ENCODE measurements around the gene ITIH5. TPM values are rescaled to one million over a fixed set of nuclear protein-coding genes. Genes with fewer than 3 reads are reported as not detected.
"Not testable (repeated sequence)": the region's sequence is repeated elsewhere in the genome, so short reads cannot be mapped to it uniquely, and the experiment has no call there.

Gene ITIH5
- total RNA-seq, 1 donor from 2014 or later, result not detected

DNA sequence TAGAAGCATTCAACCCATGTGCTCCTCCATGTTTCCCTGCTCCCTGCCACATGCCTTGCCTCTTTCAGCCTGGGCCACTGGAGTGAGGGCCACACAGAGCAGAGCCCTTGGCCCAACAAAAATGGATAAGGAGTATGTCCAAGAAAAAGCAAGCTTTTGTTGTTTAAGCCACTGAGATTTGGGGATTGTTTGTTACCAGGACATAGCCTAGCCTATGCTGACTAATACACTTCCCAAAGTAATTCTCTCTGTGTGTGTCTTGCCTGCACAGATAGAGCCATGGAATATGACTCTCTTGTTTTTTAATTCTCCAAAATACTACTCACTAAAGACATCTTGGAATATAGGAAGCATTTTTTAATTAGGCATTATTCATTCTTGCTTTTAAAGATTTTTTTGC is 22.8 kb upstream of the ITIH5 start:
- intact Hi-C loops (cut with micrococcal nuclease), result loop anchor here (10.0 kb wide), 1 partner anchor 1005 kb away; no protein-coding TSS in a partner anchor

DNA sequence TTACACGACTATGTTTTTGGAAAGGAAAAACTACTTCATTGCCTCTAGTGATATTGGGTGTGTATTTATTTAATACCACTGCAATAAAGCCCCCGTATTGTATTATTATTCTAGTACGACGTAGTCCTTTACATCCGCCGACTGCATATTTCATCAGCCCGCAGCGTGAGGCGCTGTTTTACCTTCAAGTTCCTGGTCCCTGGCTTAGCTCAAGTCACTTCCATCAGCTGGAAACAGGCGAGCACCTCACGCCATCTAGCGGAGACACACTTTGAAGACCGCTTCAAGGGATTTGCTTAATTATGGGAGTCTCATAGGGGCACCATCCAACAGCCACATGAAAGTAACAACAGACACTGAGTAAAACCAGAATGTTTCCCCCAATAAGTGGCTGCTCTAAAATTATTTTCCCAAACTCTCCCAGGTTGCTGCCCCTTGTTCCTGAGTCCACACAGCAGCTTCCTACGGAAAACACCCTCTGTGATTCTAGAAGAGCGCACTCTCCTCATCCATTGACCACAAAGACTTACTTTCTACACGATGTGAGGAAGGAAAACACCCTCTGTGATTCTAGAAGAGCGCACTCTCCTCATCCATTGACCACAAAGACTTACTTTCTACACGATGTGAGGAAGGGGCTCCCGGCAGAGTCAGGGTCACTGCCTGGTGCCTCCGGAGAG is 20.6 kb upstream of the ITIH5 start:
- intact Hi-C loops (cut with micrococcal nuclease), result loop anchor here (1.0 to 10.0 kb wide), 10 partner anchors 162 to 1615 kb away; partner anchors contain the start of gene SFMBT2

- intact Hi-C loops (cut with micrococcal nuclease), result loop anchor here (1.0 to 10.0 kb wide), 10 partner anchors 161 to 1616 kb away; partner anchors contain the start of gene SFMBT2
These were observed 19.8 kb upstream of the ITIH5 start for GRCh38 chr10:7686351-7687171.

GRCh38 chr10:7680078-7680477 is 13.3 kb upstream of the ITIH5 start:
- intact Hi-C loops (cut with micrococcal nuclease), result loop anchor here (10.0 kb wide), 1 partner anchor 995 kb away; no protein-coding TSS in a partner anchor

GRCh38 chr10:7679256-7679655 is 12.5 kb upstream of the ITIH5 start:
- intact Hi-C loops (cut with micrococcal nuclease), result no loop called here

DNA sequence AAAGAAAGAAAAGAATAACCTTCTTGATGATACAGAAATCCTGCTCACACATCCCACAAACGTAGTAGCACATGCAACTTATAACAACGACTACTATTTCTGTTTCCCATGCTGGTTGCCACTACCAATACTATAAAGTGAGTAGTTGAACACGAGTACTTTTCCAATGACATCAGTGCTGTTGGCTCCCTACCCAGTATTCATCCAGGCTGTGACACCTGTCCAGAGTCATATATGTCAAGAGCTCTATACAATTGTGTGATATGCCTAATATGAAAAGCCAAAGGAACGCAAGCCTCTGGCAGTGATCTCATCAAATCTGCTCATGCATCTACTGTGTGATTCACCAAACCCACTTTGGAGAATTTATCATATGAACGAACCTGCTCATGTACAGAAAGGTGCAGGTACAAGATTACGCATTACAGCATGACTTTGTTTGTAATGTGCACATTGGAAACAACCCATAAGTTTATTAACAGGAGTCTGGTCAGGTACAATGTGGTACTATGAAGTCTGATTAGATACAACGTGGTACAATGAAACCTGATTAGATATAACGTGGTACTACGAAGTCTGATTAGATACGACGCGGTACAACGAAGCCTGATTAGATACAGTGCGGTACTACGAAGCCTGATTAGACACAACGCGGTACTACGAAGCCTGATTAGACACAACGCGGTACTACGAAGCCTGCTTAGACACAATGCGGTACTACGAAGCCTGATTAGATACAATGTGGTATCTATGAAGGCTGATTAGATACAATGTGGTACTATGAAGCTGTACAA is 5.8 kb upstream of the ITIH5 start:
- intact Hi-C loops (cut with micrococcal nuclease), result no loop called here

- intact Hi-C loops (cut with micrococcal nuclease), result no loop called here
These were observed 3.4 kb upstream of the ITIH5 start for GRCh38 chr10:7670157-7670556.

DNA sequence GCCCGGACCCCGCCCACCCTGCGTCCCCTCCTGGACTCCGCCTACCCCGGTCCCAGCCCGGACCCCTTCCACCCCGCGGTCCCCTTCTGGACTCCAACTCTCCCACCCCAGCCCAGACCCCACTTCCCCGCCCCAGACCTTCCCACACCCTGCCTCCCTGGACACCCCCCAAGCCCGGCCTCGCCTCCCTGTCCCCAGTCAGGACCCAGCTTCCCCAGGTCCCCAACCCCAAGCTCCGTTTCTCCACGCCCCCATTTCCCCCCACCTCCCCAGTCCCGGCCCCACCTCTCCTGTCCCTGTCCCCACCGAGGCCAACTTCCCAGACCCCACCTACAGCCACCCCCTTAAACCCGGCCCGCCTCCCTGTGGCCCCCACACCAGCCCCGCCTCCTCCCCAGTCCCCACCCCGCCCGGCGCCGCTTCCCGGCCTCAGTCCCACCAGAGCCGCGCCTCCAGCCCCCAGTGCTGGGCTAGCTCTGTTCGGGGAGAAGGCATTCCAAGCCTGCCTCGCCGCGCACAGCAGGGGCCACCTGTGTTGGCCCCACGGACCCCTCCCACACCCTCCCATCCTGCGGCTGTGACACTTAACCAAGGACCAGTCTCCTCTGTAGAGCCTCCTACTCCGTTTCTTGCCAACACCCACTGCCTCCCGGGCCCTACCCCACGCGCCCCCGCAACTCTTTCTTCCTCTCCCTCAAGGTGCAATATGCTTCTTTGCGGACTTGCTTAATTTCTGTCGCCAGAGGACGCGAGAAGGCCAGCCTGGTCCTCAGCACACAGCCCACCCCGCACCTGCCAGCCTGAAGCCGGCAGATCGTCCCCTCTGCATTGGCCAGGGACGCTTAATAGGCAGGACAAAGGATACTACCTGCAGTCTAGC is 736 bp upstream of the ITIH5 start:
- intact Hi-C loops (cut with micrococcal nuclease), result no loop called here

- intact Hi-C loops (cut with micrococcal nuclease), result no loop called here
These were observed 999 bp downstream of the ITIH5 start for GRCh38 chr10:7665767-7666166.

DNA sequence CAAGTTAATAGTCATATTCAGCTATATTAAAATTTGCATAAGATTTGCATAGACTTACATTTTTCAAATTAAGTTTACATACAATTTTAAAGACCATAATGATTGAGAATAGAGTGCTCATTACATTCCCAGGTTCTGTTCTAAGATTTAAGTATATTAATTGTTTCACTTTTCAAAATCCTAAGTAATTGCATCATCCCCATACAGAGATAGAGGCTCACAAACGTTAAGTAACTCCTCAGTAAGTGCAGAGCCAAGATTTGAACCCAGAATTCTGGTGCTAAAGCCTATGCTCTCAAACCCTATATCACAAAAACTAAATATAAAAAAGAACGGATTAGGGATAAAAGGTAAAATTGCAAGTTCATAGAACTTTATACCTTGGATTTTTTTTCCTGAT is 2.1 kb downstream of the ITIH5 start:
- intact Hi-C loops (cut with micrococcal nuclease), result no loop called here

DNA sequence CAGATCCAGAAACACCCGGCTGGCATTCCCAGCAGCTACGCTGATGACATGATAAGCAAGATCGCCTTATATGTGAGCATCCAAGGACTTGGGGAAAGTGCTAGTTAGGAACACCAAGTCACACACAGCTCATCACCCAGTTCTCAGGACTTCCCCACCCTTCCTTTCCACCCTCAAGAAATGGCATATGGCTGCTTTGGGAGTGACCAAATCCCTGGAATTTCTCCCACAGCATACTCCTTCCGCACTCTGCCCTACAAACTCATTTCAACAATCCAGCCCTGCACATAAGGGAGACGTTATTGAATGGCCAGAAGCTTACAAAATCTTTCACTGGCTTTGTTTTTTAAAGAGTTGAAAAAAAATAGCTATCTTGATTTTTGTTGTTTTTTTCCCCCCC is 4.2 kb downstream of the ITIH5 start:
- intact Hi-C loops (cut with micrococcal nuclease), result no loop called here

DNA sequence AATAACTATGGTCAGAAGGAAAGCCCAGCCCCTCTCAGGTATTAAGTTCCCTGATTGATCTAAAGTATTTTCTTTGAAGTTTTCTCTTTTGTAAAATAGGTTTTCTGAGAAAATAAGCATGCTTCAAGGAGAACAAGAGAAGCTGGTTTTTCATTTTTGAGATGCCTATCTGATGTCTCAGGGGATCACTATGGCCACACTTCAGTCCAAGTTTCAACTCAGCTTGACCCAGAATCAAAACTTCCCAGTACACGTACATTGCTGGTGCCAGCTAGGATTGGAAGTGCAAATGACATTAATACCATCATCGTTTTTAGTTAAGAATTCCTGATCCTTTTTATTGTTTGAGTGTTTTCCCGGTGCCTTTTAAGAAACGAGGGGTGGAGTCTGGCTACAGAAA is 7.2 kb downstream of the ITIH5 start:
- intact Hi-C loops (cut with micrococcal nuclease), result no loop called here

GRCh38 chr10:7657552-7657951 is 9.2 kb downstream of the ITIH5 start:
- intact Hi-C loops (cut with micrococcal nuclease), result no loop called here

GRCh38 chr10:7657079-7657478 is 9.7 kb downstream of the ITIH5 start:
- intact Hi-C loops (cut with micrococcal nuclease), result not testable (repeated sequence)

DNA sequence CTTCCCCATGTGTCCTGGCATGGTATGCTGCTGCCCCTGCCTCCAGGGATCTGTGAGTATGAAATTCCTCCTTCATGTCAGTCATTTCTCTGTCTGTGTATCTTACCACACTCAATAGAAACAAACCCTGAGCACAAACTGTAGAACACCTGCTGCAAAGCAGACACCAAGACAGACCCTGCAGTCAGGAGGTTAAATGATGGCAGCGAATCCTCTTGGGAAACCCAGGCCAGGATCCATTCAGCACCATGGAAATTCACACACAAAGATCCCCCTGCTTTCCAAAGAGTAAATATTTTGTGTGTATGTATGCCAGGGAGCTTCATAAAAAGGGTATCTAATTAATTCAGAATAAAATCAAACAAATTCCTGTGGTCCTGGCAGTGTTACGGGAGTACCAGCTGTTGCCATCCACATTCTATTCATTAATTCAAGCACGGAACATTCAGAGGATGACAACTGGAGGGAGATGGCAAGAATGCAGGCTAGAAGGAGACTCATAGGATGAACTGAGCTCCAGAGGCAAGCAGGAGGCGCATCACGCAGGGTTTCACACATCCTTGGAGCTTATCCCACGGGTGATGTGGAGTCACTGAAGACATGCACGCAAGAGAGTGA is 14.8 kb downstream of the ITIH5 start:
- intact Hi-C loops (cut with micrococcal nuclease), result no loop called here

GRCh38 chr10:7649673-7650300 is 17.0 kb downstream of the ITIH5 start:
- intact Hi-C loops (cut with micrococcal nuclease), result no loop called here

DNA sequence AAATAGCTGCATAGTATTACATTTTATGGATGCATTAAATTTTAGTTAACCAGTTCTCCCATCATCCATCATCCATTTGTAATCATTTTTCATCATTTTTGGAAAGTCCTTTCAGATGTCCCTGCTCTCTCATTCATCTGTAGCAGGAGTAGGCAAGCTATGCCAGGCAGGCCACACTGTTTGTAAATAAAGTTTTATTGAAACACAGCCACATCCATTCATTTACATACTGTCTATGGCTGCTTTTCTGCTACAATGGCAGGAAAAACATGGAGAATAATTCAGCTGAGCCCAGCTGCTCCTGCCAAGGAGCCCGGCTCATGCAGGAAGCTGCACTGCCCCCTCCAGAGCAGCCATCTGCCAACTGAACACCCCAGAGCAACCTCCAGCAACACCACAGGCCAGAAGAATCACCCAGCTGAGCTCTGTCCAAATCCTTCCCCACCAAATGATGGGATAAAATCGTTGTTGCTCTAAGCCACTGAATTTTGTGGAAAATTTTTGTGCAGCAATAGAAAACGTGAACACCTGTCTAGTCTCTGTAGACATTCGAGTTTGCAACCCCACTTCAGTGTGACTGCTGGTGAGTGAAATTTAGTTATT is 19.6 kb downstream of the ITIH5 start:
- intact Hi-C loops (cut with micrococcal nuclease), result no loop called here

DNA sequence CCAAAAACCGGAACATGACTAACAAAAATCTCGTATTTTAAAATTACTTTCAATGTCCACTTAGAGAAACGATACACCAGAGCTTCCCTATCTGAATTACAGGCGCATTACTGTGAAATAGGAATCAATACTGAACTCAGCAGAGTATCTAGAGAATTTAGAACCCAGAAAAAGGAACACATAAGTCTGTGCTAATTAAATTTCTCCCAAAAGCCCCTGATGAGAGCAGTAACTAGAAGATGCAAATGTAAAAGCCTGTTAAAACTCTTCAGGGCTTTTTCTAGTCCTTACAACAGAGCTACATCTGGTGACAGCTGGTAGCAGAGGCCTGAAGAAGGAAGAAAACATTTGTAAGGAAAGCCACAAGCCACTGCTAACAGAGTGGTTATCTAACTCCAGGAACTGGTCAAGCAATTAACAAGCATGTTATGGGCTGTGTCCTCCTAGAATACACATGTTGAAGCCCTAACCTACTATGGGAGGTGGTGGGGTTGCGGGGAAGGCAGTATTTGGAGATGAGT is 24.2 kb downstream of the ITIH5 start:
- intact Hi-C loops (cut with micrococcal nuclease), result no loop called here
